HG02623 (cell line): ENCODE measurements around the gene SPATA25.
"Not testable (repeated sequence)": the region's sequence is repeated elsewhere in the genome, so short reads cannot be mapped to it uniquely, and the experiment has no call there.

Experiments
- ATAC-seq: cut with Tn5 transposase; IDR thresholded peaks from one replicate; pipeline ENCODE4 v1.9.1; 2021; ENCODE audit warnings: moderate library complexity; ENCODE audit not compliant: unreplicated experiment

The SPATA25 gene

GRCh38 chr20:45894797-45895196, 7.4 kb upstream of the SPATA25 start:
- no peak for ATAC-seq

- no peak for ATAC-seq
These were observed 6.4 kb upstream of the SPATA25 start for GRCh38 chr20:45893831-45894230.

- ATAC-seq = no peak
These were observed 5.5 kb upstream of the SPATA25 start for GRCh38 chr20:45892828-45893500.

GRCh38 chr20:45892049-45892825, 4.8 kb upstream of the SPATA25 start:
- no peak for ATAC-seq

- ATAC-seq = peak; percentile 81
These were observed 3.9 kb upstream of the SPATA25 start, which contains the start of the genes CTSA and NEURL2 for GRCh38 chr20:45890985-45891983. Gene CTSA (plus strand): TSS chr20:45891335. CDS start chr20:45891569, 234 bp downstream. Gene NEURL2 (minus strand): TSS chr20:45891208. CDS start chr20:45890991, 217 bp downstream.

- ATAC-seq = no peak
These were observed 2.9 kb upstream of the SPATA25 start for GRCh38 chr20:45890077-45890984.

- ATAC-seq = no peak
These were observed 1.3 kb upstream of the SPATA25 start for GRCh38 chr20:45888681-45889080.

- ATAC-seq = no peak
These were observed 654 bp downstream of the SPATA25 start for GRCh38 chr20:45886590-45887345.

- ATAC-seq = no peak
These were observed 4.3 kb downstream of the SPATA25 start for GRCh38 chr20:45883100-45883469.

- ATAC-seq = no peak
These were observed 4.8 kb downstream of the SPATA25 start for GRCh38 chr20:45882469-45883099.

GRCh38 chr20:45880988-45881788, 6.2 kb downstream of the SPATA25 start, which contains the start of gene ZSWIM1:
Gene ZSWIM1 (plus strand): TSS chr20:45881227. CDS start chr20:45882593, 1,366 bp downstream.
- peak; percentile 98 for ATAC-seq

- no peak for ATAC-seq
These were observed 9.2 kb downstream of the SPATA25 start for GRCh38 chr20:45878076-45878761.

GRCh38 chr20:45874576-45874975, 12.8 kb downstream of the SPATA25 start:
- ATAC-seq = no peak

GRCh38 chr20:45874104-45874481, 13.3 kb downstream of the SPATA25 start:
- not testable (repeated sequence) for ATAC-seq

- no peak for ATAC-seq
These were observed 13.9 kb downstream of the SPATA25 start for GRCh38 chr20:45873409-45874103.

- ATAC-seq = no peak
These were observed 14.8 kb downstream of the SPATA25 start for GRCh38 chr20:45872626-45873025.

GRCh38 chr20:45867819-45868176, 19.6 kb downstream of the SPATA25 start:
- ATAC-seq = no peak
